Left cardiac atrium (tissue), 4 donors: Measurements from ENCODE around the gene ATG10. TPM values are rescaled to one million over a fixed set of nuclear protein-coding genes. Genes with fewer than 3 reads are reported as not detected.
"Not testable (repeated sequence)": the region's sequence is repeated elsewhere in the genome, so short reads cannot be mapped to it uniquely, and the experiment has no call there.

ENCODE experiments used
- ATAC-seq, 2 donors: fragments of 200-7000 bp; cut with Tn5 transposase; one replicate each; pipeline ENCODE4 v1.9.1; 2020; ENCODE audit warnings: mild to moderate bottlenecking in 2 of 2, moderate library complexity in 2 of 2
- DNase-seq: peaks from one replicate; pipeline ENCODE4 v3.0.0-alpha.2; 2020
- intact Hi-C, 2 donors: fragments of 100-400 bp; cut with DNase I; formaldehyde crosslinking; loops; one replicate each; pipeline versions ENCODE4 v1.14.1 to v1.15.1; 2022 to 2023
- long read RNA-seq: library from polyadenylated mRNA; unstranded; transcript quantifications from one replicate; pipeline ENCODE4 v2.0.0, GENCODE V29; 2021
- total RNA-seq, 2 donors: library from RNA; stranded (reverse); fragmentation: NEBNext Ultra II Directional; extraction: Animal tissue kit (Norgen Biotek cat#: 25700); gene quantifications; one replicate each; pipeline ENCODE4 v1.2.1, GENCODE V29; 2021
- donor health status: DM: no; HTN: yes; CAD: no.
- donor health status: DM: no; HTN: yes; CAD: no; lungs with severe emphysema.
- donor health status: DM: yes; HTN: yes; CAD: no.
- donor health status: Dilated cardiomyopathy.

Gene ATG10
- 1 to 10 TPM; 5.1 to 6.2 TPM for total RNA-seq
- long read RNA-seq, partial matches to known transcripts = 0 of 5 reads
- long read RNA-seq, other reads (novel, unspliced or antisense) = 4 of 5 reads

DNA sequence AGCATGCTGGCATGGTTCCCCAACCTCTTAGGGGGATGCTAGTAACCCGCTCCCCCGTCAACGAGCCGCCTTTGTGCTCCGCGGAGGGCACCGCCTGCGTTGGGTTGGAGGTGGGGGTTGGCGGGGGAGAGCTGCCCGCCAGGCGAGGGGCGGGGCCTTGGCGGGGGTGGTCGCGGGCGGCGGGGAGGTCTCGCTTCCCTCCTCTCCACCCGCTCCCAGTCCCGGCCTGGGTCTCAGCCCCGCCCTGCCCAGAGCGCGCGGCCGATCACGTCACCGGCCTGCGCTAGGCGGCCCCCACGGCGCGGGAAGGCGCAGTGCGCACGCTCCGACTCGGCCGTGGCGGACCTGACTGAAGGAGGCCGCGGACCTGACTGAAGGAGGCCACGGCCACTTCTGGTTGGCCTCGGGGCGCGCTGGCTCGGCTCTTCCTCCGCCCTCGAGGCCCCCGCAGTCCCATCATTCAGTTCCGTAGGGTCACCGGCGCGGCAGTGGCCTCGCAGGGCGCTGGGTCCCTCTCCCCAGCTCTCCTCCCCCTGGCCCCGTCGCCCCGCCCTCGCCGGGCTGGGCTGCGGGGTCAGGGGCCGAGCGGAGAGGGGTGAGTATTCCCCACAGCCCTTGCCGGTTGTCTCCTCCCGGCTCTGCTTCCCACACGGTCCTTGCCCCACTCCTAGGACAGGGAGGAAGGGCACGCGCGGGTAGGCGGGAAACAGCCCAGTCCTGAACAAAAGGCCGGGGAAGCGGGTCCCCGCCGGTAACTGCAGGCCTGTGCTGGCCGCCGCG, at the start of gene ATG10:
TSS of gene ATG10 (plus strand) at position 312 of the 780 bp plus-strand sequence. CDS start 15,548 bp downstream, outside the sequence.
- DNase-seq = peak; percentile 92
- intact Hi-C loops = loop anchor here in 1 of 2 donors (5.0 to 10.0 kb wide), 3 partner anchors 120 to 465 kb away; partner anchors contain the start of gene SSBP2
- peak; percentile 99 to 100 for ATAC-seq

GRCh38 chr5:81922854-81923279, 49.0 kb upstream of the ATG10 start:
- peak; percentile 23 for DNase-seq
- intact Hi-C loops = no loop called here
- ATAC-seq = no peak

- peak; percentile 60 to 86 for ATAC-seq
- DNase-seq = peak; percentile 32
Measured at GRCh38 chr5:81924442-81924841, 47.4 kb upstream of the ATG10 start.

DNA sequence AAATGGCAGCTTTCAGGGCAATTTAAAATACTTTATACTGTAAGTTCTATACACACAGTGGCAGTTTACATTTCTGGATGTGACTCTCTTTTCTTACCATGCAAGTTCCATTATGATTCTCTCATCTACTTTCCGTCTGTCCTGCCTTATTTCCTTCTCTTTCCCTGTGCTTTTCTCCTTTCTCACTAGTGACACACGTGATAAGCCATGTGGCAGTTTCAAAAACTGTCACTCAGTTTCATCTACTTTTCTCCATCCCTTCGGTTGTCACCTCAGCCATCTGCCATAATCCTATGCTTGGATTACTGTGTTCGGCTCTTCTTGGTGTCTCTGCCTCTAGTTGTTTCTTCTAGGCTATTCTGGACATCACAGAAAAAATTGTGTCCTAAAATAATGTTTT, 46.8 kb upstream of the ATG10 start:
- ATAC-seq = no peak
- intact Hi-C loops = no loop called here

More at GRCh38 chr5:81924442-81924841, 47.4 kb upstream of the ATG10 start:
- intact Hi-C loops = no loop called here

GRCh38 chr5:81925981-81926380, 45.8 kb upstream of the ATG10 start:
- DNase-seq (no peak), ATAC-seq (no peak)
- intact Hi-C loops = no loop called here

More for the DNA sequence above, 46.8 kb upstream of the ATG10 start:
- DNase-seq = no peak

DNA sequence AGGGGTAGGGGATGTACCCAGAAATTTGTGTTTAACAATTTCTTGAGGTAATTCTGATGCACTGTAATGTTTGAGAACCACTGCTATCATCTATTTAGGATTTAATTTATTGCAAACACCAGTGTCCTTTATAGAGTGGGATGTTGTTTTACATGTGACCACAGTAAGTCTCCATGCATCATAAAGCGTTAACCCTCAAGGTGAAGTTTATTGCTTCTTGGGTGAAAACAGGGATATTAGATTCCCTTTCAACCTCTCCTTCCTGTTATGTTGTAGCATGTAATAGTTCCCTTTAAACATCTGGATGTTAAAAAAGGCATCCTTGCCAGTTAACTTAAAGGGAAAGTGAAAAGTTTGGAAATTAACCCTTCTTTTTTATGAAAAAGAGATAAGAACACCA, 35.8 kb upstream of the ATG10 start:
- ATAC-seq = no peak

DNA sequence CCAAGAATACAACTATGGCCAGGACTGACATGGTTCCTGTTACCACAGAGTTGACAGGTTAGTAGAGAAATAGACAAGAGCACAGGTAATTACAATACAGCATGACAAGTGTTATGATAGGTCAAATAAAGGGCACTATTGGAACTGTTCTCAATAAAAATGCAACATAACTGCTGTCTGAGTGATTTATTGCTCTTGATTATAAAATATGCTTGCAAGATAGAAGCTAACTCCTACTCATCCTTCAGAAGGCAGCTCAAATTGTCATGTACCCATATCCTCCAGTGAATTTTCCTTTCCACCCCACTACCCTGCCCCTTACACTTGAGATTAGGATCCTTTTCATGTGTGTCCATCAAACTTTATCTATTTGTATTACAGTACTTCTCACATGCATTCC, 35.1 kb upstream of the ATG10 start:
- ATAC-seq = no peak
- intact Hi-C loops = no loop called here
- no peak for DNase-seq

More for the DNA sequence above, 35.8 kb upstream of the ATG10 start:
- no peak for DNase-seq
- intact Hi-C loops = no loop called here

DNA sequence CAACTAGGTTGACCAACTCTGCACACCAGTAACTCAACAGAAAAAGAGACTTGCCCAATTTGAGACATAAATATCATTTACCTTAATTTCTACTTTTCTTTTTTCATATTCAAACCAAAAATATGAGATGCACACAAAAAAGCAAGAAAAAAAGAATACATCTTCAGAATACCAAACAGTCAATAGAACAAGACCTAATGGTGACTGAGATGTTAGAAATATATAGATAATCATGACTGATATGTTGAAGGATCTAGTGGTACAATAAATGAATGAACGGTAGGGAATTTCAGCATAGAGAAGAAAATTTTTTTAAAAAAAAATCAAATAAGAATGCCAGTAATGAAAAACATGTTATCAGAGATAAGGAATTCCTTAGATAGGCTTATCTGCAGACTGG, 29.1 kb upstream of the ATG10 start:
- no peak for ATAC-seq
- no peak for DNase-seq
- intact Hi-C loops = no loop called here

GRCh38 chr5:81948349-81948748, 23.5 kb upstream of the ATG10 start:
- no peak for ATAC-seq
- no peak for DNase-seq
- intact Hi-C loops = no loop called here

DNA sequence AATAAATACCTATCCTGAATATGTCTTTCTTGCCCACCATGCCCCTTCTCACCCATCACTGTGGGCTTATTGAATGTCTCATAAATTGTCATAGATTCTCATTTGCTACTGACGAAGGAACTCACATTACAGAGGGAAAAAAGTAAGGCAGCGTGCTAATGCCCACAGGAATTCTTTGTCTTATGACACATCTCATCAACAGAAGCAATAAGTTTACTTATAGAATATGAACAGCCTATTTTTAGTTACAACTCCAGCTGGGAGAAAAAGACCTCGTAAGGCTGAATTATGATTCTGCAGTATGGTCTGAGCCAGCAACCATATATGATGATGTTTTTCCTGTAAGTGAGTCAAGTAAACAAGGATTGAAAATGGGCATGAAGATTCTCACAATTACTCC, 22.4 kb upstream of the ATG10 start:
- intact Hi-C loops = no loop called here
- no peak for DNase-seq
- no peak for ATAC-seq

DNA sequence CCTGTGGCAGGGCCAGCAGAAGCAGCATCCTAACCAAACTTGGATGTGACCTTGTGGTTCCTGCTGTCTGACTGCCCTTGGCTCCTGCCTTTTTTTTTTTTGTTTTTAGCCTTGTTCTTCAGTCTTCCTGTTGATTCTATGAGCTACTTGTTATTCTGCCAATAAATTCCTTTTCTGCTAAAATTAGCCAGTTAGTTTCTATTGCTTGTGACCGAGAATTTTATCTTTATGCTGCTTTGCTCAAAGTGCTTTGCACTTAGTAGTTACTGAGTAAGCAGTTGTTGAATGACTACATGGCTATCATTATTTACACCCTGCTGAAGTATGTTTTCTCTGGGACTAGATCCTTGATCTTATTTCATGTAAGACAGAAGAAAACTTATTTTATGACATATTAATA, 20.8 kb upstream of the ATG10 start:
- intact Hi-C loops = no loop called here
- ATAC-seq (peak in 1 of 2 donors; percentile 30), DNase-seq (no peak)

- ATAC-seq, DNase-seq, intact Hi-C loops: not testable (repeated sequence)
Measured at GRCh38 chr5:81954796-81955195, 17.0 kb upstream of the ATG10 start.

GRCh38 chr5:81958129-81958528, 13.7 kb upstream of the ATG10 start:
- DNase-seq, ATAC-seq, intact Hi-C loops: not testable (repeated sequence)

DNA sequence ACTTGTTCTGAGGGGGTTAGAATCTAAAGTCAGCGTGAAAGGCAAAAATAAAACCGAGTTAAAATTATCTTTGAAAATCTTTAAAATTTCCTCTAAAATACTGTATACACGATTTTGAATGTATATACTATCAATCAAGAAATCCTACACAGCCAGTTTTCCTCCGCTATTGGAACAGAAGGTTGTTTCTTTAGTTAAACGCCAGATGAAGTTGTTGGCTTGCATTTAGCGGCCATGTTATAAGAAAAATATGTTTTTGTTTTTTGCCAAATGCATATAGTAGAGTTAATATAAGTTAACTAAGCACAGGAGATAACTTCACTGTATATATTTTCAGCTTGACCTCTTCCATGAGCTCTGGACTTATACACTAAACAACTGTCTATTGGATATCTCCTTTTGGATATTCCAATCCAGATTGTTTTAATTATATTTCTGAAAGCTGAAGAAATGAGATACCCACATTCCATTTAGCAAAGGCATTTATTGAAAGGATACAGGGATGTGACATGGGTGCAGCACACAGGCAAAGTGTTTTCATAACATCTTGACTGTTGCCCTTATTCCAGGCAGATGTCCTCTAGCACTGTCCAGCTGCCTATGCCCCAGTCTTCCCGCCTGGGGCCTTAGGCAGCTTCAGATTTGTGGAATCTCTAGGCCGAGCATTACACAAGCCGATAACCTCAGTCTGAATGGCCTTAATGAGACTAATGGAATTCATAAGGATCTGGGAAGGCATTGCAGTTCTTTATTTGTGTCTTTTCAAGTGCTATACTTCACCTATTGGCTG, 10.0 kb upstream of the ATG10 start:
- DNase-seq = no peak
- intact Hi-C loops = no loop called here
- ATAC-seq = no peak

DNA sequence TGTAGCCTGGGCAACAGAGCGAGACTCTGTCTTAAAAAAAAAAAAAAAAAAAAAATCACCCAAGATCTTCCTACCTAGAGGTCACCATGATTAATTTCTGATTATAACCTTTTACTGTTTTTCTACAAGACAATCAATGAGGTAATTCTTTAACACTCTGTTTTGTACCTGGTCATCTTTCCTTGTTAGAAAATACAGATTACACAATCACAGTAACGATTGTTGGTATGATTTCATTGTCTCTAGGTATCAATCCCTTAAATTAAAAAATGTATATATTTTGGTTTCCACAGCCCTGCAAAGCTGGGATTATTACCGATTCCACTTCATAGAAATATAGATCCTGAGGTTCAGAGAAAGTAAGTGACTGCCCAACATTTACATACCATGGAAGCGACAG, 8.3 kb upstream of the ATG10 start:
- no peak for ATAC-seq
- no peak for DNase-seq
- intact Hi-C loops = no loop called here

GRCh38 chr5:81965524-81965923, 6.3 kb upstream of the ATG10 start:
- intact Hi-C loops = no loop called here
- ATAC-seq (no peak), DNase-seq (no peak)

DNA sequence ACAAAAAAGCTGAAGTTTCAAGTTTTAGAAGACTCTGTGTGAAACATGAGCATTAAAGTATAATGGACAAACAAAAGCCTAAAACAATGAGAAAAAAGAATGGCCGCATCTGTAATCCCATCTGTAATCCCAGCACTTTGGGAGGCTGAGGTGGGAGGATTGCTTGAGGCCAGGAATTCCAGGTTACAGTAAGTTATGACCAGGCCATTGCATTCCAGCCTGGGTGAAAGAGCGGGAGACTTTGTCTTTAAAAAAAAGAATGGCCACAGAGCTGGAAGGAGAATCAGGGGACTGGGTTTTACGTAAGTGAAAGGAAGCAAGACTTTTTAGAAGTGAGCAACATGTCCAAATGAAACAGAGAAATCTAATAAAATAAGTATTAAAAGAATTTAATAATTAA, 2.6 kb upstream of the ATG10 start:
- intact Hi-C loops = no loop called here
- DNase-seq (no peak), ATAC-seq (no peak)

DNA sequence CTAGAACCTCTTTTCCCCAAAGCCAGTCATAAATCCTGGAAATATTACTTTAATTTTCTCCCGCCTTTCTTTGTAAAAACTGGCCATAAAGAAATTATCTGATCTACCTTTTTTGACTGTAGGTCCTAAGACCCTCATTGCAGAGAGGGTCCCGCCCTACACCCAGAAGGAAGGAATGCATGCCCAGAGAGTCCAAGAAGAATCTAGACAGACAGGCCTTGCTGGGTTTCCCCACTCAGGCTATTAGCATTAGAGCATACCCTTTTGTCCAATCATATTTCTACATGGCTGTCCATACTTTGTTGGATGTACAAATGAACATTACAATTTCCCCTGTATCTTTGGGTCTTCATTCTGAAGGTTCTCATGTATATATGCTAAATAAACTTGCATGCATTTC, 1.9 kb upstream of the ATG10 start:
- intact Hi-C loops = loop anchor here in 1 of 2 donors (5.0 to 10.0 kb wide), 3 partner anchors 118 to 463 kb away; partner anchors contain the start of gene SSBP2
- ATAC-seq (no peak), DNase-seq (no peak)

GRCh38 chr5:81971111-81971711, 612 bp upstream of the ATG10 start:
- intact Hi-C loops = loop anchor here in 1 of 2 donors (5.0 to 10.0 kb wide), 3 partner anchors 119 to 464 kb away; partner anchors contain the start of gene SSBP2
- no peak for ATAC-seq
- DNase-seq = no peak

DNA sequence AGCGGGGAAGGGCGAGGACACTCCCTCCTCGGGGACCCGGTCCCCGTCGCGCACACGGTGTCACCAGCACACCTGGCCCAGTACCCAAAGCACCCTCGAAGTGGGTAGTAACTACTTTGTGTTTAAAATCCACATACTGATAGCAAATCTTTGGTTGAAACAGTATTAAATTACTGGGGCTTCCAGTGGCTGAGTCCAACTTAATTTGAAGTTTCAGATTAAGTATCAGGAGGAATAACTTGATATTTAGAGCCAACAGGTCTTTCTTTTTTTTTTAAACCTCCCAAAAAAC, 615 bp downstream of the ATG10 start:
- intact Hi-C loops = loop anchor here in 1 of 2 donors (5.0 to 10.0 kb wide), 3 partner anchors 120 to 465 kb away; partner anchors contain the start of gene SSBP2
- ATAC-seq (no peak), DNase-seq (no peak)
